AG04449 (cell line): ENCODE results near the gene PRKAR1B.

Experiments
- CTCF ChIA-PET: fragments of 350-600 bp; formaldehyde crosslinking; extraction: SDS; loops from one replicate; lab custom pipeline; 2021; ENCODE audit warnings: antibody characterized with exemption; lab: Yijun Ruan, JAX
- POLR2A ChIA-PET: fragments of 400-600, 350-600 bp; formaldehyde crosslinking; extraction: SDS; loops from one replicate; lab custom pipeline; 2020; ENCODE audit warnings: antibody characterized with exemption, inconsistent platforms; lab: Yijun Ruan, JAX
- DNase-seq: peaks from one replicate; pipeline ENCODE4 v3.0.0-alpha.2; 2010; ENCODE audit warnings: low read depth, low spot score
- H3K4me3 ChIP-seq: 2 replicates; pipeline ENCODE4 v1.5.1; 2011; ENCODE audit warnings: low read depth, mild to moderate bottlenecking, control low read depth, low read length
- TF ChIP-seq, protein P1 (sequence below): IDR thresholded peaks from one replicate; pipeline ENCODE4 v1.5.1; 2011; ENCODE audit warnings: mild to moderate bottlenecking, moderate library complexity, low read length, control low read depth, inconsistent platforms; ENCODE audit not compliant: insufficient read depth; ENCODE audit errors: missing control alignments

Gene PRKAR1B

GRCh38 chr7:601595-602340 is 125.3 kb downstream of the PRKAR1B start:
- H3K4me3 ChIP-seq, result no peak overlapping the region
- DNase-seq, result no peak
- TF ChIP-seq, protein P1, sequence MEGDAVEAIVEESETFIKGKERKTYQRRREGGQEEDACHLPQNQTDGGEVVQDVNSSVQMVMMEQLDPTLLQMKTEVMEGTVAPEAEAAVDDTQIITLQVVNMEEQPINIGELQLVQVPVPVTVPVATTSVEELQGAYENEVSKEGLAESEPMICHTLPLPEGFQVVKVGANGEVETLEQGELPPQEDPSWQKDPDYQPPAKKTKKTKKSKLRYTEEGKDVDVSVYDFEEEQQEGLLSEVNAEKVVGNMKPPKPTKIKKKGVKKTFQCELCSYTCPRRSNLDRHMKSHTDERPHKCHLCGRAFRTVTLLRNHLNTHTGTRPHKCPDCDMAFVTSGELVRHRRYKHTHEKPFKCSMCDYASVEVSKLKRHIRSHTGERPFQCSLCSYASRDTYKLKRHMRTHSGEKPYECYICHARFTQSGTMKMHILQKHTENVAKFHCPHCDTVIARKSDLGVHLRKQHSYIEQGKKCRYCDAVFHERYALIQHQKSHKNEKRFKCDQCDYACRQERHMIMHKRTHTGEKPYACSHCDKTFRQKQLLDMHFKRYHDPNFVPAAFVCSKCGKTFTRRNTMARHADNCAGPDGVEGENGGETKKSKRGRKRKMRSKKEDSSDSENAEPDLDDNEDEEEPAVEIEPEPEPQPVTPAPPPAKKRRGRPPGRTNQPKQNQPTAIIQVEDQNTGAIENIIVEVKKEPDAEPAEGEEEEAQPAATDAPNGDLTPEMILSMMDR, result no peak
- ChIA-PET CTCF (no interaction called here), POLR2A (interaction anchor here (0.7 kb wide), 1 partner anchor 169 kb away, joined by 3 read pairs; no protein-coding TSS in a partner anchor)

- POLR2A ChIA-PET, result interaction anchor here (0.7 kb wide), 1 partner anchor 170 kb away, joined by 3 read pairs; no protein-coding TSS in a partner anchor
- CTCF ChIA-PET, result no interaction called here
- TF ChIP-seq, protein P1, result no peak
- DNase-seq, result no peak
- no peak overlapping the region for H3K4me3 ChIP-seq
Observed at GRCh38 chr7:601036-601594, 126.0 kb downstream of the PRKAR1B start.

DNA sequence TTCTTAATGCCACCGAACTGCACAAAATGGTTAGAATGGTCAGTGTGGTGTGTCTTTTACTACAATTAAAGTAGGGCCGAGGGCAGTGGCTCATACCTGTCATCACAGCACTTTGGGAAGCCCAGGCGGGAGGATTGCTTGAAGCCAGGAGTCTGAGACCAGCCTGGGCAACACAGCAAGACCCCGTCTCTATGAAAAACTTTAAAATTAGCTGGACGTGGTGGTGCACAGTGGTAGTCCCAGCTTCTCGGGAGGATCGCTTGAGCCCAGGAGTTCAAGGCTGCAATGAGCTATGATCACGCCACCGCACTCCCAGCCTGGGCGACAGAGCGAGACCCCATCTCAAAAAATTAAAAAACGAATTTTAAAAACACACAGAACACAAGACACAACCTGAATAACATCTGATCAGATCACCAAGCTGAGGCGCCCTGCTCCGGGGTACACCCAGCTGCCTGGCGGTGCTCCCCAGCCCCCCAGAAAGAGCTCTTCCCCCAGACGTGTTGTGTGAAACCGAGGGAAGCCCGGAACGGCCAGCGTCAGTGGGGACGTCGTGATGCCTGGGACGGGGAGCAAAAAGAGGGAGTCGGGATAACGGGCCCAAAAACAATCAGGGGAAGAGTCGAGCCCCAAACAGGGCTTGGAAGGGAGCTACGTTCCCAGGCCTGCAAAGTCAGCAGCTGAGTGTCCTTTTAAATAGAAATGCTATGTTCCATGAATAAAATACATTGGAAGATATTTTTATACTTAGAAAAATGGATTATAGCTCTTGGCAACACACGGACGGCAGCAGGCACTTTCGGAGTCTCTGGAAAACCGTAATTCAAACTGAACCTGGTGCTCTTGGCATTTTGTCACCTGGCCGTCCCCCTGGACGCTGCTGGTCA is 126.7 kb downstream of the PRKAR1B start:
- POLR2A ChIA-PET, result no interaction called here
- CTCF ChIA-PET, result no interaction called here
- DNase-seq, result no peak
- TF ChIP-seq, protein P1, result no peak
- H3K4me3 ChIP-seq, result no peak overlapping the region

GRCh38 chr7:598899-599298 is 128.2 kb downstream of the PRKAR1B start:
- no peak overlapping the region for H3K4me3 ChIP-seq
- no peak for DNase-seq
- ChIA-PET POLR2A (no interaction called here), CTCF (no interaction called here)
- TF ChIP-seq, protein P1, result no peak

GRCh38 chr7:597348-598178 is 129.5 kb downstream of the PRKAR1B start:
- no peak overlapping the region for H3K4me3 ChIP-seq
- POLR2A ChIA-PET, result no interaction called here
- DNase-seq, result no peak
- TF ChIP-seq, protein P1, result no peak
- CTCF ChIA-PET, result no interaction called here
